Activated CD8-positive, alpha-beta memory T cell treated with anti-CD3 and anti-CD28 coated beads, Interleukin-2, amount 10 ng/mL, durations not matched to agents 7 days and 5 days (primary cell): ENCODE measurements around the gene LRRC17. TPM values are rescaled to one million over a fixed set of nuclear protein-coding genes. Genes with fewer than 3 reads are reported as not detected.
"Not testable (repeated sequence)": the region's sequence is repeated elsewhere in the genome, so short reads cannot be mapped to it uniquely, and the experiment has no call there.

Experiments used
- ATAC-seq: fragments of 150-1000 bp; cut with Tn5 transposase; one replicate; pipeline ENCODE4 v1.10.0; 2021; ENCODE audit warnings: moderate library complexity
- CTCF ChIA-PET: fragments of 350-600 bp; sonication (Branson Sonifier 250); formaldehyde crosslinking; loops from one replicate; lab custom pipeline; 2021; ENCODE audit warnings: antibody characterized with exemption; lab: Charles Lee
- DNase-seq: peaks from one replicate; pipeline ENCODE4 v3.0.0-alpha.2; 2020
- H3K27ac Mint-ChIP-seq: one replicate; pipeline ENCODE4 v1.8.0; 2021; ENCODE audit warnings: mild to moderate bottlenecking, mixed read lengths
- H3K27me3 Mint-ChIP-seq: one replicate; pipeline ENCODE4 v1.8.0; 2021; ENCODE audit warnings: mixed read lengths
- H3K36me3 Mint-ChIP-seq: one replicate; pipeline ENCODE4 v1.8.0; 2021; ENCODE audit warnings: mild to moderate bottlenecking, mixed read lengths
- H3K4me1 Mint-ChIP-seq: one replicate; pipeline ENCODE4 v1.8.0; 2021; ENCODE audit warnings: mixed read lengths
- H3K4me3 Mint-ChIP-seq: one replicate; pipeline ENCODE4 v1.8.0; 2021; ENCODE audit warnings: mild to moderate bottlenecking, moderate library complexity, mixed read lengths
- H3K9me3 Mint-ChIP-seq: one replicate; pipeline ENCODE4 v1.8.0; 2022; ENCODE audit warnings: low read depth, mixed read lengths
- total RNA-seq, 2 experiments: library from RNA; stranded (reverse); gene quantifications; one replicate each; pipeline ENCODE4 v1.2.3, GENCODE V29; 2021

Gene LRRC17
- total RNA-seq, 2 experiments from 2014 or later, result not detected

DNA sequence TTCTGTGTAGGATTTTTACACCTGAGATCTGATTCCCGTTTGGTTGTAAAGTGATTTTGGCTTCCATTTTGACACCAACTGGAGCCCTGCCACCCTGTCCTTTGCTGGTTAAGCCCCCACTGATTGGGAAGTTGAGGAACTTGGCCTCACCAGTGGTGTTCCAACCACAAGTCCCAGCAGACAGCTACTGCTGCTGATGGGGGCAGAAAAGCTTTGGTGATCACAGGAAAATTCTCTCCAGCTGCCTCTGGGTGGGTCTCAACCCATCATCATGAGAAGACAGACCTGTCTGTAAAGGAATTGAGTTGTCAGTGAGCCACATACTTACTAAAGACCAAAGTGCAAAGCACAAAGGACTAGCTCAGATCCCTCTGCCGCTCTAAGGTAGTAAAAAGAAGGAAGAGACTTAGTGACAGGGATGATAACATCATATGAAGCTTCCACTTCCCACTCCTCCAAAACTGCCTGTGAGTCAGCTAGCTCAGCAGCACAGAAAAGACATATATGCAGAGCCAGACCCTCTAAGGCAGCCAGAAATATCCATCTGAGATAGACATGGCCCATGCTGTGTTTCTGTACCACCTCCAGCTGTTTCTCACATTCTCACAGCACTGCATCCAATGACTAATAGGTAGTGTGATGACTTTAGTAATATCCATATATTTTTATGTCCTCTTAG is 22.4 kb upstream of the LRRC17 start:
- no peaks in the 10 kb centered on the region for H3K4me1 Mint-ChIP-seq
- peaks cover 11% of the 10 kb centered on the region for H3K27me3 Mint-ChIP-seq
- DNase-seq (no peak), ATAC-seq (no peak)
- no peak overlapping the region for H3K4me3 Mint-ChIP-seq
- CTCF ChIA-PET, result no interaction called here
- H3K9me3 Mint-ChIP-seq, result no peaks in the 10 kb centered on the region
- no peak overlapping the region for H3K27ac Mint-ChIP-seq
- no peaks in the 10 kb centered on the region for H3K36me3 Mint-ChIP-seq

DNA sequence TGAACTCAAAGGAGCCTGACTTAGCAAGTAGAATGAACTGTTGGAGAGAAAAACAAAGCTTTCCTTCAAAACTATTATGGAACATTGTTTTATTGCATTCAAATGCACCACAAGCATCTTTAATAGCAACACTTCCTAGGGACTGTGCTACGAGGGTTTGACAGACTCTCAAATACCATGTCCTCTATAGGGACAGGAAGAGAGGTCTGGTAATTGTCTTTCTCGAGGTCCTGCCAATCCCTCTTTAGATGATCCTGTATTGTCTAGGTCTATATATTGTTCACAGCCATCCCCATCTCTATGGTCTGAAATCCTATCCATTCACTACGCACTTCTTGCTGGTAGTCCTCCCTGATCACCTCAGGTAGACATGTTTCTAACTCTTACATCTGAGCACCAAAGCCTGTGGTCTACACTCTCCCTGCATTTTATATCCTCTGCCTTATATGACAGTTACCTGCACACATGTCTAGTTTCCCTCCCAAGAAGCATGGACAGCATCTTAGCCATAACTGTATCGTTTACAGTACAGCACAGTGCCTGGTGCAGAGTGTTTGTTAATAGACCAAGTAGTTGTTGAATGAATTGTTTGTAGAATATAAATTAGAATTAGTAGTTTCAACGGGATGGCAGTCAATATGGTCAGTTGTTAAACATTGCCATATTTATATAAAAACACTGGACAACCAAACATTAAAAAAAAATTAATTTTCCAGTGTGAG is 21.7 kb upstream of the LRRC17 start:
- Mint-ChIP-seq H3K36me3 (no peaks in the 10 kb centered on the region), H3K4me1 (no peaks in the 10 kb centered on the region), H3K4me3 (no peak overlapping the region)

DNA sequence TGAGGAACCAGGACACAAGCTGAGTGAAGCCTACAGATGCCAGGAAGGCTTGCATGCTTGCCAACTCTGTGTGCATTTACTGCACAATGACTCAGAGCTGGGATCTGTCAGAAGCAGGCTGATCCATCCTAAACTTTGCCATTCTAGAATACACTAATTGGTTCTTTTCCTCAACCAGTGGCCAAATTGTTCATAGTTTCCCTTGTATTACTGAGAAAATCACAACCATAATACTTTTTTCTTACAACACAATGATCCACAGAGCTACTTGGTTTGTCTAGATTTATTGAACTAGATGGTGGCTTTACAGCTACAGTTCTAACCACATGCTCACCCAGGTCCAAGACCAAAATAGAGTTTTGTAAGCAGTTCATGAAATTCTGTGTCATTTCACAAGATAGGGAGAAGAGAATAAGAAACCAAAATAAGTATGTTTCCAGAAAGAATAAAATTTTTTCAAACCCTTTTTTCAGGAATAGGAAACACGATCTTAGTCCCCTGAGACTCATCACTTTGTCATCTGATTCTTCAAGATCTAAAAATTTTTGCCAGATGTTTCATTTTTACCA is 21.0 kb upstream of the LRRC17 start:
- Mint-ChIP-seq H3K27me3 (peaks cover 10% of the 10 kb centered on the region), H3K9me3 (no peaks in the 10 kb centered on the region), H3K27ac (no peak overlapping the region), H3K4me3 (no peak overlapping the region), H3K36me3 (no peaks in the 10 kb centered on the region), H3K4me1 (no peaks in the 10 kb centered on the region)
- DNase-seq (no peak), ATAC-seq (no peak)
- CTCF ChIA-PET, result no interaction called here

More for the DNA sequence above, 21.7 kb upstream of the LRRC17 start:
- CTCF ChIA-PET, result no interaction called here
- no peak for DNase-seq
- Mint-ChIP-seq H3K9me3 (no peaks in the 10 kb centered on the region), H3K27ac (no peak overlapping the region), H3K27me3 (peaks cover 10% of the 10 kb centered on the region)
- ATAC-seq, result no peak

DNA sequence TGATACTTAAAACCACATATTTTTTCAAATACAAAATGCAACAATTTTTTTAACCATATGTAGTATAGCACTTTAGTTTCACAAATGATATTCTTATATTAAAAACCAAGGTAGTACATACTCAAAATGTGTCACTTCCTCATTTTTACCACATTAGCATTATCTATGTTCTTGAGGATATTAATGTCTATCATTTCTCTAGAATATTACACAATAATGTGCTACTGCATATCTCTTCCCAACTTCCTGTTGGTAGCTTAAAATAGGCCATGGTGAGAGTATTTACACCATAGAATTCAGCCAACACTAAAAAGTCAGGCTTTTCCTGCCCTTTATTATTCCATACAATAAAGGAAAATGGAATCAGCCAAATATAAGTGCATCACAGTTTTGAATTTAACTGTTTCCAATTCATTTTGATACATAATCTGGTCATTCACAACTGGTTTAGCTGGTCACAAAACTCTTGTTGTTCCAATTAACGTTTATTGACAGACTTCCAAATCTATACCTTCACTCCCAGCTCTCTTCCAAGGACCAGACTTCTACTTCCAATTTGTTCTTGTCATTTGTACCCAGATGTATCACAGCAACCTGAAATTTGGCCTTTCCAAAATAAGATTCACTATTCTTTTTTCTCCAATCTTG is 20.0 kb upstream of the LRRC17 start:
- peaks cover 10% of the 10 kb centered on the region for H3K27me3 Mint-ChIP-seq
- no peaks in the 10 kb centered on the region for H3K9me3 Mint-ChIP-seq
- no peak overlapping the region for H3K27ac Mint-ChIP-seq
- DNase-seq (no peak), ATAC-seq (no peak)
- no peaks in the 10 kb centered on the region for H3K36me3 Mint-ChIP-seq
- no peaks in the 10 kb centered on the region for H3K4me1 Mint-ChIP-seq
- H3K4me3 Mint-ChIP-seq, result no peak overlapping the region
- CTCF ChIA-PET, result no interaction called here

DNA sequence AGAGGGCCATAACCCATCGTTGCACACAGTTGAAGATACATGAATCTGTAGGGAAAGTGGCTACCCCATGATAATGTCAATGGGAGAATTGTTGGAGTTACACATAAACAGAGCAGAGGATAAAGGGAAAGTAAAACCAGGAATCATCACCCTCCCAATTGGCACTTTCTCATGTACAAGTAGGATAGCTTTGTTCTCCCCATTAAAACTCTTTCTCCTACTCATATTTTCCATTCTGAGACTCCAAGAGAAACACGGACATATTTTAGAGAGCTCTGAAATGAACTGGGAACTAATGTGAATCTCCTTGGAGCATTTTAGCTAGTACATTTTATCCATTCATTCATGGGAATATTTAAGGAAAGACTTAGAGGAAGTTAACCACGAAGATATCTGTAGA is 17.2 kb upstream of the LRRC17 start:
- Mint-ChIP-seq H3K4me3 (no peak overlapping the region), H3K9me3 (no peaks in the 10 kb centered on the region), H3K27ac (no peak overlapping the region), H3K27me3 (peaks cover 6% of the 10 kb centered on the region), H3K4me1 (no peaks in the 10 kb centered on the region), H3K36me3 (no peaks in the 10 kb centered on the region)
- CTCF ChIA-PET, result no interaction called here
- DNase-seq, result no peak
- ATAC-seq, result no peak

DNA sequence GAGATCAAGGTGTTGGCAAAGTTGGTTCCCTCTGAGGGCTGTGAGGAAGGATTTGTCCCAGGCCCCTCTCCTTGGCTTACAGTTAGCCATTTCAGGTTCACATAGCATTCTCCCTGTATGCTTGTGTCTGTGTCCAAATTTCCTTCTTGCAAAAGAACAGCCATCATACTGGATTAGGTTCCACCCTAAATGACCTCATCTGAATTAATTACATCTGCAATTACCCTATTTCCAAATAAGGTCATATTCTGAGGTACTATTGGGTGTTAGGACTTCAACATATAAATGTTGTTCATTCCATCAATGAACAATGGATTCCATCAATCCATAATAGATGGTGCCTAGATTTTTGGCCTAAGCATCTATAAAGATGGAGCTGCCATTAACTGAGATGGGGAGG is 16.2 kb upstream of the LRRC17 start:
- Mint-ChIP-seq H3K36me3 (no peaks in the 10 kb centered on the region), H3K9me3 (no peaks in the 10 kb centered on the region), H3K27ac (no peak overlapping the region), H3K4me3 (no peak overlapping the region), H3K4me1 (no peaks in the 10 kb centered on the region), H3K27me3 (peaks cover 5% of the 10 kb centered on the region)
- CTCF ChIA-PET, result no interaction called here
- no peak for ATAC-seq
- DNase-seq, result no peak

DNA sequence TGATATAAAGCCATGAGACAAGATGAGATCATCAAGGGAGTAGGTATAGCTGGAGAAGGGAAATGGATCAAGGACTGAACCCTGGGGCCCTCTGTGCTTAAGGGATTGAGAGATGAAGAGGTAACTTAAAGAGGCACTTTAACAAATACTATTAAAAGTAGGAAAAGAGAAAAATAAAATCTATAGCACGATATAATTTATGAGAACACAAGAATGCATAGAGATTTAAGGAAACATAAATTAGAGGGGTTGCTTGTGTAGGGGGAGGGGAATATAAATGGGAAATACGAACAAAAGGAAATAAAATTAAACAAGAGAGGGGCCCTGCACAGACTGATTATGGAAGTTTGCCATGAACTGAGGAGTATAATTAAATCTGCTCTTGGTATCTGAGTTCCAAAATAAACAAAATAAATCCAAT is 15.6 kb upstream of the LRRC17 start:
- no peaks in the 10 kb centered on the region for H3K9me3 Mint-ChIP-seq
- no peak overlapping the region for H3K27ac Mint-ChIP-seq
- H3K4me1 Mint-ChIP-seq, result no peaks in the 10 kb centered on the region
- no peaks in the 10 kb centered on the region for H3K36me3 Mint-ChIP-seq
- CTCF ChIA-PET, result interaction anchor here (0.5 kb wide), 1 partner anchor 164 kb away, joined by 3 read pairs; no protein-coding TSS in a partner anchor
- ATAC-seq (no peak), DNase-seq (no peak)
- no peak overlapping the region for H3K4me3 Mint-ChIP-seq
- peaks cover 3% of the 10 kb centered on the region for H3K27me3 Mint-ChIP-seq

DNA sequence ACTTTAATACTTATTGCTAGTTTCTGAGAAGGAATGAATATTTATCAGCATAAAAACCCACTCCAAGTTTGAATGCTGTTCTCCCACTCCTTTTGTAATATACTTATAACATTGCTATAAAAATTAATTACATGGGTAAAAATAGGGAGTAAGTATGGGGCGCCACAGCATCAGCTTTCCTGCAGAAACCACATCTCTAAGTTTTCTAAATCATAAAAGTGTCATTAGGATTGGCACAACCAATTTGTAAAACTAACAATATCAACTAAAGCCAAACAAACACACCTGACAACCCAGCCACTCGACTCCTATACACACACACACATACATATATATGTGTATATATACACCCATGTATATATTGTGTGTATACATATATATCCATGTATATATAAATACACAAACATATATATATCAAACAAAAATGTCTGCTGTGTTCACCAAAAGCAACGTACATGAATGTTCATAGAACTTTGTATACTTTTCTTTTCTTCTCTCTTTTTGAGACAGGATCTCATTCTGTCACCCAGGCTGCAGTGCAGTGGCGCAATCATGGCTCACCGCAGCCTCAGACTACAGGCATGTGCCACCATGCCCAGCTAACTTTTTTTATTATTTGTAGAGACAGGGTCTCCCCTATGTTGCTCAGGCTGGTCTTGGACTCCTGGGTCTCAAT is 14.8 kb upstream of the LRRC17 start:
- no peaks in the 10 kb centered on the region for H3K36me3 Mint-ChIP-seq
- H3K27me3 Mint-ChIP-seq, result peaks cover 7% of the 10 kb centered on the region
- H3K27ac Mint-ChIP-seq, result no peak overlapping the region
- ATAC-seq (no peak), DNase-seq (no peak)
- H3K4me1 Mint-ChIP-seq, result no peaks in the 10 kb centered on the region
- CTCF ChIA-PET, result interaction anchor here (0.5 kb wide), 1 partner anchor 164 kb away, joined by 3 read pairs; no protein-coding TSS in a partner anchor
- no peaks in the 10 kb centered on the region for H3K9me3 Mint-ChIP-seq
- H3K4me3 Mint-ChIP-seq, result no peak overlapping the region

DNA sequence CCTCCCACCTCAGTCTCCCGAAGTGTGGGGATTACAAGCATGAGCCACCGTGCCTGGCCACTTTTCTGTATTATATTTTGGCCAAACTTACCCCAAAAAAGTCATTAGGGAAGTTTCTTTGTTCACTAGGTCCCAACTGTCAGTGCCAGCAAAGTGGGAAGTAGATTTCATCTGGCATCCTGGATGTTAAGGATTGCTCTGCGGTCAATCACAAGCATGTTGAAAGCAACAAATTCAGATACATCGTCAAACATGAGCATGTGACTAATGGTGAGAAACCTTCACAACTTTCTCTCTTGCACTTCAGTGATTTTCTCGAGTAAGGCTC is 14.3 kb upstream of the LRRC17 start:
- H3K36me3 Mint-ChIP-seq, result no peaks in the 10 kb centered on the region
- no peaks in the 10 kb centered on the region for H3K4me1 Mint-ChIP-seq
- CTCF ChIA-PET, result interaction anchor here (1.5 kb wide), 1 partner anchor 27 kb away, joined by 3 read pairs; no protein-coding TSS in a partner anchor
- no peak overlapping the region for H3K4me3 Mint-ChIP-seq
- DNase-seq (no peak), ATAC-seq (no peak)
- peaks cover under 1% of the 10 kb centered on the region for H3K9me3 Mint-ChIP-seq
- H3K27me3 Mint-ChIP-seq, result peaks cover 10% of the 10 kb centered on the region
- no peak overlapping the region for H3K27ac Mint-ChIP-seq

DNA sequence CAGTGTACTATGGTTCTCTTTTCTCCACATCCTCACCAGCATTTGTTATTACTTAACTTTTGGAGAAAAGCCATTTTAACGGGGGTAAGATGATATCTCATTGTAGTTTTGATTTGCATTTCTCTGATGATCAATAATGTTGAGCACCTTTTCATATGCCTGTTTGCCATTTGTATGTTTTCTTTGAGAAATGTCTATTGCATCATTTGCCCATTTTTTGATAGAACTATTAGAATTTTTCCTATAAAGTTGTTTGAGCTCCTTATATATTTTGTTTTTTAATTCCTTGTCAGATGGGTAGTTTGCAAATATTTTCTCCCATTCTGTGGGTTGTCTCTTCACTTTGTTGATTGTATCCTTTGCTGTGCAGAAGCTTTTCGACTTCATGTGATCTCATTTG is 10.7 kb upstream of the LRRC17 start:
- H3K9me3 Mint-ChIP-seq, H3K4me1 Mint-ChIP-seq, ATAC-seq, CTCF ChIA-PET, H3K36me3 Mint-ChIP-seq, H3K27ac Mint-ChIP-seq, DNase-seq, H3K4me3 Mint-ChIP-seq: not testable (repeated sequence)
- peaks cover 23% of the 10 kb centered on the region for H3K27me3 Mint-ChIP-seq

DNA sequence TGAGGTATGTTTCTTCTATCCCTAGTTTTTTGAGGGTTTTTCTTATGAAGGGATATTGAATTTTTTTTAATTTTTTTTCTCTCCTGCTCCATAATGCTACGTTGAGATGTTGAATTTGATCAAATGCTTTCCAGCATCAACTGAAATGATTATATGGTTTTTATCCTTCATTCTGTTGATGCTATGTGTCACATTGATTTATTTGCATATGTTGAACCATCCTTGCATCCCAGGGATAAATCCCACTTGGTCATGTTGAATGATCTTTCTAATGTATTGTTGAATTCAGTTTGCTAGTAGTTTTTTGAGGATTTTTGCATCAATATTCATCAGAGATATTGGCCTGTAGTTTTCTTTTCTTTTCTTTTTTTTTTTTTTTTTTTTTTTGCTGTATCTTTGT is 9.2 kb upstream of the LRRC17 start:
- H3K27ac Mint-ChIP-seq, H3K4me1 Mint-ChIP-seq, DNase-seq, H3K4me3 Mint-ChIP-seq, ATAC-seq, H3K36me3 Mint-ChIP-seq, H3K9me3 Mint-ChIP-seq, CTCF ChIA-PET: not testable (repeated sequence)
- peaks cover 23% of the 10 kb centered on the region for H3K27me3 Mint-ChIP-seq

DNA sequence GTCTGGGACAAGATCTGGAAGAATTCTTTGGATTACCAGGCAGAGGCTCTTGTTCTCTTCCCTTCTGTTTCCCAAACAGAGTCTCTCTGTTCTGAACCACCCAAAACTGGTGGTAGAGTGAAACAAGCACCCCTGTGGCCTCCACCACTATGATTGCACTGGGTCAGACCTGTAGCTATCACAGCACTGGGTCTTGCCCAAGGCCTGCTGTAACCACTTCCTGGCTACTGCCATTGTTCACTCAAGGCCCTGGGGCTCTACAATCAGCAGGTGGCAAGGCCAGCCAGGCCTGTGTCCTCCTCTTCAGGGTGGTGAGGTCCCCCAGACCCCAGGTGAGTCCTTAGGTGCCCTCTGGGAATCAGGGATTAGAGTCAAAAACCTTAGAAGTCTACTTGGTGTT is 4.1 kb upstream of the LRRC17 start:
- ATAC-seq (no peak), DNase-seq (no peak)
- Mint-ChIP-seq H3K4me3 (no peak overlapping the region), H3K27ac (no peak overlapping the region), H3K4me1 (no peaks in the 10 kb centered on the region), H3K36me3 (no peaks in the 10 kb centered on the region), H3K27me3 (peaks cover 11% of the 10 kb centered on the region), H3K9me3 (peaks cover 2% of the 10 kb centered on the region)
- CTCF ChIA-PET, result no interaction called here

DNA sequence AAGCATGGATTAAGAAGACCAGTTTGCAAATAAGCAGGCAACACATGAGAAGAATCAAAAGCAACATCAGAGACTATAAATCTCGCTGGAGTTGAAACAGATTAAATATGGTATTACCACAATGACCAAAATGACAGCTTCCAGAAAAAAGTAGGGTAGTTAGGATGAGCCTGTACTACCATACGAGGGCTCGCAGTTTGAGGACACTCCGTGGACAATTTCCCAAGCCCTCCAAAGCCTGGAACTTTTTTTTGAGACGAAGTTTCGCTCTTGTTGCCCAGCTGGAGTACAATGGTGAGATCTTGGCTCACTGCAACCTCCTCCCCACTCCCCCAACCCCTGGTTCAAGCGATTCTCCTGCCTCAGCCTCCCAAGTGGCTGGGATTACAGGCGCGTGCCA is 1.0 kb downstream of the LRRC17 start:
- H3K27me3 Mint-ChIP-seq, result no peaks in the 10 kb centered on the region
- no peaks in the 10 kb centered on the region for H3K4me1 Mint-ChIP-seq
- CTCF ChIA-PET, result interaction anchor here (0.5 kb wide), 1 partner anchor 148 kb away, joined by 3 read pairs; no protein-coding TSS in a partner anchor
- H3K4me3 Mint-ChIP-seq, result no peak overlapping the region
- DNase-seq (no peak), ATAC-seq (no peak)
- H3K27ac Mint-ChIP-seq, result no peak overlapping the region
- no peaks in the 10 kb centered on the region for H3K9me3 Mint-ChIP-seq
- no peaks in the 10 kb centered on the region for H3K36me3 Mint-ChIP-seq
